HepG2 (cell line): Measurements from ENCODE around the gene NEK5. TPM values are rescaled to one million over a fixed set of nuclear protein-coding genes. Genes with fewer than 3 reads are reported as not detected.

Experiments used
- ATF3 ChIP-seq: sonication (generic); formaldehyde crosslinking; IDR thresholded peaks from 2 replicates; pipeline ENCODE4 v1.4.0; 2020; ENCODE audit warnings: missing genetic modification reagents
- CEBPG ChIP-seq: IDR thresholded peaks from 2 replicates; pipeline ENCODE4 v1.6.1; 2016
- FOXJ3 ChIP-seq: sonication (generic); formaldehyde crosslinking; IDR thresholded peaks from 2 replicates; pipeline ENCODE4 v1.4.0; 2020; ENCODE audit warnings: missing genetic modification reagents, mild to moderate bottlenecking, borderline replicate concordance
- FOXP4 ChIP-seq: sonication (generic); formaldehyde crosslinking; IDR thresholded peaks from 2 replicates; pipeline ENCODE4 v1.4.0; 2020; ENCODE audit warnings: missing genetic modification reagents
- GPN1 ChIP-seq: sonication (generic); formaldehyde crosslinking; IDR thresholded peaks from 2 replicates; pipeline ENCODE4 v1.5.1; 2020; ENCODE audit warnings: missing genetic modification reagents, borderline replicate concordance
- HDAC2 ChIP-seq: sonication (generic); formaldehyde crosslinking; IDR thresholded peaks from 2 replicates; pipeline ENCODE4 v1.4.0; 2020; ENCODE audit warnings: missing genetic modification reagents
- HMG20A ChIP-seq: IDR thresholded peaks from 2 replicates; pipeline ENCODE4 v1.6.1; 2016; ENCODE audit warnings: borderline replicate concordance
- KAT2B ChIP-seq: fragments of 150-350 bp; IDR thresholded peaks from 2 replicates; pipeline ENCODE4 v1.6.1; 2014; ENCODE audit warnings: low read depth, low read length, borderline replicate concordance
- KLF16 ChIP-seq, 2 experiments: sonication (generic) in 1 of 2; formaldehyde crosslinking in 1 of 2; IDR thresholded peaks; 2 replicates each; pipeline versions ENCODE4 v1.6.1 to v1.8.0; 2016 to 2023; ENCODE audit warnings: missing genetic modification reagents in 2 of 2, missing compliant biosample characterization in 1 of 2
- MED1 ChIP-seq: sonication (generic); formaldehyde crosslinking; IDR thresholded peaks from 2 replicates; pipeline ENCODE4 v1.4.0; 2020; ENCODE audit warnings: missing genetic modification reagents
- MEF2D ChIP-seq: sonication (generic); formaldehyde crosslinking; IDR thresholded peaks from 2 replicates; pipeline ENCODE4 v1.5.1; 2020; ENCODE audit warnings: mild to moderate bottlenecking, missing genetic modification reagents
- NCOA2 ChIP-seq: sonication (generic); formaldehyde crosslinking; IDR thresholded peaks from 2 replicates; pipeline ENCODE4 v1.8.0; 2022; ENCODE audit warnings: inconsistent platforms
- REXO4 ChIP-seq: sonication (generic); formaldehyde crosslinking; IDR thresholded peaks from 2 replicates; pipeline ENCODE4 v1.8.0; 2022; ENCODE audit warnings: missing genetic modification reagents, mild to moderate bottlenecking, borderline replicate concordance
- SALL1 ChIP-seq: sonication (generic); formaldehyde crosslinking; IDR thresholded peaks from 2 replicates; pipeline ENCODE4 v1.8.0; 2022; ENCODE audit warnings: mild to moderate bottlenecking, missing genetic modification reagents
- SOX13 ChIP-seq, 3 experiments: fragments of 450-650 bp in 1 of 3; sonication (generic) in 1 of 3; formaldehyde crosslinking in 1 of 3; IDR thresholded peaks in 2 of 3; conservative IDR thresholded peaks in 1 of 3; 2 replicates each; pipeline versions ENCODE4 v1.5.0 to v1.6.1; 2016 to 2020; ENCODE audit warnings: antibody characterized with exemption in 1 of 3, mild to moderate bottlenecking in 1 of 3, missing compliant biosample characterization in 1 of 3, missing genetic modification reagents in 1 of 3, moderate library complexity in 1 of 3
- SOX5 ChIP-seq: IDR thresholded peaks from 2 replicates; pipeline ENCODE4 v1.6.1; 2016; ENCODE audit warnings: borderline replicate concordance
- TCF7 ChIP-seq: sonication (generic); IDR thresholded peaks from 2 replicates; pipeline ENCODE4 v1.6.1; 2016; ENCODE audit warnings: antibody characterized with exemption, low read depth
- THRA ChIP-seq: sonication (generic); formaldehyde crosslinking; IDR thresholded peaks from 2 replicates; pipeline ENCODE4 v1.4.0; 2020; ENCODE audit warnings: missing genetic modification reagents, borderline replicate concordance
- ZBTB1 ChIP-seq: sonication (generic); formaldehyde crosslinking; IDR thresholded peaks from 2 replicates; pipeline ENCODE4 v1.4.0; 2020; ENCODE audit warnings: missing genetic modification reagents, borderline replicate concordance
- ZBTB38 ChIP-seq: sonication (generic); formaldehyde crosslinking; IDR thresholded peaks from 2 replicates; pipeline ENCODE4 v1.5.1; 2020; ENCODE audit warnings: mild to moderate bottlenecking, missing genetic modification reagents
- ZNF10 ChIP-seq: sonication (generic); formaldehyde crosslinking; IDR thresholded peaks from 2 replicates; pipeline ENCODE4 v1.4.0; 2020; ENCODE audit warnings: mild to moderate bottlenecking, low read depth, missing genetic modification reagents, borderline replicate concordance
- ZNF891 ChIP-seq: sonication (generic); formaldehyde crosslinking; IDR thresholded peaks from 2 replicates; pipeline ENCODE4 v1.5.0; 2020; ENCODE audit warnings: mild to moderate bottlenecking, missing genetic modification reagents
- polyA plus RNA-seq, 8 experiments: library from polyadenylated mRNA; depleted of rRNA in 3 of 8; stranded (reverse) in 7 of 8; unstranded in 1 of 8; fragments of >200 nt; fragmentation: Illumina TruSeq in 4 of 8; extraction: Trizol in 4 of 8; gene quantifications; 2 replicates each; pipeline versions ENCODE4 v1.2.1 to v1.2.3, GENCODE V29; 2011 to 2016; ENCODE audit warnings: low read depth in 4 of 8, missing spikeins in 1 of 8, mixed read lengths in 1 of 8; ENCODE audit not compliant: insufficient read depth in 1 of 8
- total RNA-seq, 5 experiments: library from RNA; depleted of rRNA; stranded (reverse); fragments of >200 nt; fragmentation: Illumina TruSeq; extraction: Trizol; gene quantifications; 2 replicates each; pipeline ENCODE4 v1.2.3, GENCODE V29; 2016; ENCODE audit warnings: low read depth in 1 of 5
- TF ChIP-seq, protein P1 (sequence below): sonication (generic); formaldehyde crosslinking; IDR thresholded peaks from 2 replicates; pipeline ENCODE4 v1.4.0; 2020; ENCODE audit warnings: mild to moderate bottlenecking, missing genetic modification reagents
- TF ChIP-seq, protein P2 (sequence below): sonication (generic); formaldehyde crosslinking; conservative IDR thresholded peaks from 2 replicates; pipeline ENCODE4 v1.8.0; 2022; ENCODE audit warnings: mild to moderate bottlenecking, moderate library complexity, missing genetic modification reagents

NEK5 gene
- total and polyA plus RNA-seq, 2 of the 13 experiments (the other 11 are each of a cell fraction or from before 2014, with no cell fraction given): 0.12 to 0.22 TPM

- TF ChIP-seq NCOA2 (CRISPR knock-in tag): peak; percentile 91
- no peak for TF ChIP-seq REXO4 (CRISPR knock-in tag)
- TF ChIP-seq SALL1 (CRISPR knock-in tag): no peak
- no peak for TF ChIP-seq ZNF10 (CRISPR knock-in tag)
- TF ChIP-seq FOXJ3 (CRISPR knock-in tag): peak; percentile 56; the same call in 1 of the 2 replicates
- TF ChIP-seq, protein P1, sequence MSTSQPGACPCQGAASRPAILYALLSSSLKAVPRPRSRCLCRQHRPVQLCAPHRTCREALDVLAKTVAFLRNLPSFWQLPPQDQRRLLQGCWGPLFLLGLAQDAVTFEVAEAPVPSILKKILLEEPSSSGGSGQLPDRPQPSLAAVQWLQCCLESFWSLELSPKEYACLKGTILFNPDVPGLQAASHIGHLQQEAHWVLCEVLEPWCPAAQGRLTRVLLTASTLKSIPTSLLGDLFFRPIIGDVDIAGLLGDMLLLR (CRISPR knock-in tag): no peak
- TF ChIP-seq TCF7: peak; percentile 83
- peak; percentile 54; the same call in 1 of the 2 replicates for TF ChIP-seq ATF3
- TF ChIP-seq FOXP4 (CRISPR knock-in tag): peak; percentile 67
- no peak for TF ChIP-seq ZBTB1
- peak in 1 of 2 experiments; percentile 48; a peak in 1 of 4 replicates for TF ChIP-seq KLF16 (CRISPR knock-in tag; IDR thresholded peaks at IDR 0.05)
- TF ChIP-seq ZBTB38 (CRISPR knock-in tag): no peak
- peak; percentile 73 for TF ChIP-seq HDAC2 (CRISPR knock-in tag)
- peak; percentile 74 for TF ChIP-seq MED1 (CRISPR knock-in tag)
- TF ChIP-seq SOX13 (IDR thresholded peaks at IDR 0.05): peak; percentile 93
- TF ChIP-seq SOX13 (CRISPR knock-in tag; conservative IDR thresholded peaks at IDR 0.05 in 1 of 2, IDR thresholded peaks at IDR 0.05 in 1 of 2): peak in 1 of 2 experiments; percentile 99; a peak in 2 of 4 replicates
- TF ChIP-seq ZNF891 (CRISPR knock-in tag): no peak
- peak; percentile 61; the same call in 1 of the 2 replicates for TF ChIP-seq MEF2D
- peak; percentile 99 for TF ChIP-seq SOX5 (CRISPR knock-in tag)
- peak; percentile 28; the same call in 1 of the 2 replicates for TF ChIP-seq THRA (CRISPR knock-in tag)
- TF ChIP-seq HMG20A (CRISPR knock-in tag): peak; percentile 62; the same call in 1 of the 2 replicates
- TF ChIP-seq CEBPG (CRISPR knock-in tag): no peak
- TF ChIP-seq KAT2B: no peak
- TF ChIP-seq, protein P2, sequence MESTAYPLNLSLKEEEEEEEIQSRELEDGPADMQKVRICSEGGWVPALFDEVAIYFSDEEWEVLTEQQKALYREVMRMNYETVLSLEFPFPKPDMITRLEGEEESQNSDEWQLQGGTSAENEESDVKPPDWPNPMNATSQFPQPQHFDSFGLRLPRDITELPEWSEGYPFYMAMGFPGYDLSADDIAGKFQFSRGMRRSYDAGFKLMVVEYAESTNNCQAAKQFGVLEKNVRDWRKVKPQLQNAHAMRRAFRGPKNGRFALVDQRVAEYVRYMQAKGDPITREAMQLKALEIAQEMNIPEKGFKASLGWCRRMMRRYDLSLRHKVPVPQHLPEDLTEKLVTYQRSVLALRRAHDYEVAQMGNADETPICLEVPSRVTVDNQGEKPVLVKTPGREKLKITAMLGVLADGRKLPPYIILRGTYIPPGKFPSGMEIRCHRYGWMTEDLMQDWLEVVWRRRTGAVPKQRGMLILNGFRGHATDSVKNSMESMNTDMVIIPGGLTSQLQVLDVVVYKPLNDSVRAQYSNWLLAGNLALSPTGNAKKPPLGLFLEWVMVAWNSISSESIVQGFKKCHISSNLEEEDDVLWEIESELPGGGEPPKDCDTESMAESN (CRISPR knock-in tag): no peak
- TF ChIP-seq GPN1 (CRISPR knock-in tag): no peak
Measured at GRCh38 chr13:52162279-52163101, 33.6 kb upstream of the NEK5 start (continued).
